ENCODE data around the gene GPI.

The GPI gene

GRCh38 chr19:34408411-34408810 is 43.4 kb downstream of the GPI start:
- in situ Hi-C loops (cut with HindIII; ENCODE audit: low sequenced_read_pairs), result no loop called here
- no peak overlapping the region for H3K4me3 ChIP-seq (ENCODE audit: low read depth, low read length)
- DNase-seq (ENCODE audit: low read depth, low spot score), result no peak
- TF ChIP-seq CTCF (IDR thresholded peaks at IDR 0.05; ENCODE audit: low read depth, low read length), result no peak

- in situ Hi-C loops (cut with HindIII; ENCODE audit: low sequenced_read_pairs), result no loop called here
- no peak overlapping the region for H3K4me3 ChIP-seq (ENCODE audit: low read depth, low read length)
- no peak for DNase-seq (ENCODE audit: low read depth, low spot score)
- TF ChIP-seq CTCF (IDR thresholded peaks at IDR 0.05; ENCODE audit: low read depth, low read length), result no peak
Measured at GRCh38 chr19:34409189-34410164, 44.5 kb downstream of the GPI start.

GRCh38 chr19:34411216-34411615 is 46.2 kb downstream of the GPI start:
- in situ Hi-C loops (cut with HindIII; ENCODE audit: low sequenced_read_pairs), result no loop called here
- no peak for TF ChIP-seq CTCF (IDR thresholded peaks at IDR 0.05; ENCODE audit: low read depth, low read length)

GRCh38 chr19:34416021-34416545 is 51.1 kb downstream of the GPI start:
- DNase-seq (ENCODE audit: low read depth, low spot score), result no peak
- TF ChIP-seq CTCF (IDR thresholded peaks at IDR 0.05; ENCODE audit: low read depth, low read length), result no peak
- in situ Hi-C loops (cut with HindIII; ENCODE audit: low sequenced_read_pairs), result no loop called here
- H3K4me3 ChIP-seq (ENCODE audit: low read depth, low read length), result no peak overlapping the region

More at GRCh38 chr19:34411216-34411615, 46.2 kb downstream of the GPI start:
- H3K4me3 ChIP-seq (ENCODE audit: low read depth, low read length), result no peak overlapping the region
- DNase-seq (ENCODE audit: low read depth, low spot score), result no peak

DNA sequence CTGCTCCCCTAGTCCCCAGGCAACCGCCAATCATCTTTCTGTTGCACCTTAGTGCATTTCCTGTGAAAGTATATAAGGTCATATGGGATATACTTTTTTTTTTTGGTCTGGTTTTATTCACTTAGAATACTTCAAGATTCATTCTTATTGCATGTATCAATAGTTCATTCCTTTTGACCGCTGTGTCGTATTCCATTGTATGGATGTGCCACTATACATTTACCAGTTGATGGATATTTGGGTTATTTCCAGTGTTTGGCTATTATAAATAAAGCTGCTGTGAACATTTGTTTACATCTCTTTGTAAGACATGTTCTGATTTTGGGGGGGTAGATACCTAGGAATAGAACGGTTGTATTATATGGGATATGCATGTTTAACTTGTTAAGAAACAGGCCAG is 53.3 kb downstream of the GPI start:
- H3K4me3 ChIP-seq (ENCODE audit: low read depth, low read length), result no peak overlapping the region
- in situ Hi-C loops (cut with HindIII; ENCODE audit: low sequenced_read_pairs), result no loop called here
- TF ChIP-seq CTCF (IDR thresholded peaks at IDR 0.05; ENCODE audit: low read depth, low read length), result no peak
- DNase-seq (ENCODE audit: low read depth, low spot score), result no peak

- in situ Hi-C loops (cut with HindIII; ENCODE audit: low sequenced_read_pairs), result no loop called here
- no peak for TF ChIP-seq CTCF (IDR thresholded peaks at IDR 0.05; ENCODE audit: low read depth, low read length)
- no peak for DNase-seq (ENCODE audit: low read depth, low spot score)
- no peak overlapping the region for H3K4me3 ChIP-seq (ENCODE audit: low read depth, low read length)
Measured at GRCh38 chr19:34426096-34426661, 61.2 kb downstream of the GPI start.

Measured in astrocyte of the spinal cord (primary cell).